ENCODE results near the gene AP4B1.

AP4B1 gene

GRCh38 chr1:113859478-113860175, 45.0 kb downstream of the AP4B1 start:
- no peak for DNase-seq
- H3K27ac ChIP-seq (ENCODE audit: low read length): no peak overlapping the region
- no peak overlapping the region for H2AFZ ChIP-seq (ENCODE audit: low read depth, low read length)
- no peaks in the 10 kb centered on the region for H3K4me1 ChIP-seq (ENCODE audit: insufficient read depth, low read length)
- TF ChIP-seq EZH2 (IDR thresholded peaks at IDR 0.05; ENCODE audit: borderline replicate concordance, low read depth, low read length, severe bottlenecking): no peak
- TF ChIP-seq, protein P1, sequence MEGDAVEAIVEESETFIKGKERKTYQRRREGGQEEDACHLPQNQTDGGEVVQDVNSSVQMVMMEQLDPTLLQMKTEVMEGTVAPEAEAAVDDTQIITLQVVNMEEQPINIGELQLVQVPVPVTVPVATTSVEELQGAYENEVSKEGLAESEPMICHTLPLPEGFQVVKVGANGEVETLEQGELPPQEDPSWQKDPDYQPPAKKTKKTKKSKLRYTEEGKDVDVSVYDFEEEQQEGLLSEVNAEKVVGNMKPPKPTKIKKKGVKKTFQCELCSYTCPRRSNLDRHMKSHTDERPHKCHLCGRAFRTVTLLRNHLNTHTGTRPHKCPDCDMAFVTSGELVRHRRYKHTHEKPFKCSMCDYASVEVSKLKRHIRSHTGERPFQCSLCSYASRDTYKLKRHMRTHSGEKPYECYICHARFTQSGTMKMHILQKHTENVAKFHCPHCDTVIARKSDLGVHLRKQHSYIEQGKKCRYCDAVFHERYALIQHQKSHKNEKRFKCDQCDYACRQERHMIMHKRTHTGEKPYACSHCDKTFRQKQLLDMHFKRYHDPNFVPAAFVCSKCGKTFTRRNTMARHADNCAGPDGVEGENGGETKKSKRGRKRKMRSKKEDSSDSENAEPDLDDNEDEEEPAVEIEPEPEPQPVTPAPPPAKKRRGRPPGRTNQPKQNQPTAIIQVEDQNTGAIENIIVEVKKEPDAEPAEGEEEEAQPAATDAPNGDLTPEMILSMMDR (IDR thresholded peaks at IDR 0.05; ENCODE audit: borderline replicate concordance, extremely low read depth, low read length, poor library complexity, severe bottlenecking): no peak
- H3K79me2 ChIP-seq (ENCODE audit: insufficient read depth, low read length): peaks cover 6% of the 10 kb centered on the region; the same call in 1 of the 2 replicates
- no peak overlapping the region for H3K4me3 ChIP-seq (ENCODE audit: low read depth in 1 of 2, low read length in 2 of 2)
- H3K27me3 ChIP-seq (ENCODE audit: insufficient read depth, low read length, poor library complexity): no peaks in the 10 kb centered on the region
- H3K36me3 ChIP-seq (ENCODE audit: insufficient read depth, low read length): peaks cover 48% of the 10 kb centered on the region
- H3K9me3 ChIP-seq (ENCODE audit: insufficient read depth, low read length, severe bottlenecking): no peaks in the 10 kb centered on the region
- no peaks in the 10 kb centered on the region for H4K20me1 ChIP-seq (ENCODE audit: insufficient read depth, low read length)
- no peak overlapping the region for H3K9ac ChIP-seq (ENCODE audit: low read depth, low read length)
- H3K4me2 ChIP-seq (ENCODE audit: insufficient read depth, low read length): no peak overlapping the region
- ATAC-seq (ENCODE audit: insufficient read depth, low read depth): no peak

DNA sequence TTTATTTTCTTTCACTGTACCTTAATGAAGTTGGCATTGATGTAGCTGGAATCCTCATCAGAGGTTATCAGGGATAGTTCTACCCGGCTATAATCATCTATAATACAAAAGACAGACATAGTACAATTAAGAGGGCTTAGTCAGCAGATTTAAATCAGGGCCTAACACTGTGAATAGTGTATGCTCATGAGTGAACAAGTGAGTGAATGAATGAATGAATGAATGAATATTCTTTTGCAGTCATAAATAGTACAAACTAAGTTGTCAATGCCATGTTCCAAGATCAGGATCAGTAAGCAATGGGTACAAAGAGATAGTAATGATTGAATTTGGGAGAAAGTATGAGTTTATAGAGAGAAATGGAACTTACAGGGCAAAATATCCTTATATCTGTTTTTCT, 45.6 kb downstream of the AP4B1 start:
- no peak overlapping the region for H3K4me3 ChIP-seq (ENCODE audit: low read depth in 1 of 2, low read length in 2 of 2)
- peaks cover 6% of the 10 kb centered on the region; the same call in 1 of the 2 replicates for H3K79me2 ChIP-seq (ENCODE audit: insufficient read depth, low read length)
- H3K4me2 ChIP-seq (ENCODE audit: insufficient read depth, low read length): no peak overlapping the region
- H3K27me3 ChIP-seq (ENCODE audit: insufficient read depth, low read length, poor library complexity): no peaks in the 10 kb centered on the region
- no peak for TF ChIP-seq EZH2 (IDR thresholded peaks at IDR 0.05; ENCODE audit: borderline replicate concordance, low read depth, low read length, severe bottlenecking)
- TF ChIP-seq, protein P1 (IDR thresholded peaks at IDR 0.05; ENCODE audit: borderline replicate concordance, extremely low read depth, low read length, poor library complexity, severe bottlenecking): no peak
- H3K36me3 ChIP-seq (ENCODE audit: insufficient read depth, low read length): peaks cover 53% of the 10 kb centered on the region
- no peak for ATAC-seq (ENCODE audit: insufficient read depth, low read depth)
- no peak for DNase-seq
- no peak overlapping the region for H3K9ac ChIP-seq (ENCODE audit: low read depth, low read length)
- H2AFZ ChIP-seq (ENCODE audit: low read depth, low read length): no peak overlapping the region
- no peaks in the 10 kb centered on the region for H4K20me1 ChIP-seq (ENCODE audit: insufficient read depth, low read length)
- H3K4me1 ChIP-seq (ENCODE audit: insufficient read depth, low read length): no peaks in the 10 kb centered on the region
- H3K27ac ChIP-seq (ENCODE audit: low read length): no peak overlapping the region
- no peaks in the 10 kb centered on the region for H3K9me3 ChIP-seq (ENCODE audit: insufficient read depth, low read length, severe bottlenecking)

DNA sequence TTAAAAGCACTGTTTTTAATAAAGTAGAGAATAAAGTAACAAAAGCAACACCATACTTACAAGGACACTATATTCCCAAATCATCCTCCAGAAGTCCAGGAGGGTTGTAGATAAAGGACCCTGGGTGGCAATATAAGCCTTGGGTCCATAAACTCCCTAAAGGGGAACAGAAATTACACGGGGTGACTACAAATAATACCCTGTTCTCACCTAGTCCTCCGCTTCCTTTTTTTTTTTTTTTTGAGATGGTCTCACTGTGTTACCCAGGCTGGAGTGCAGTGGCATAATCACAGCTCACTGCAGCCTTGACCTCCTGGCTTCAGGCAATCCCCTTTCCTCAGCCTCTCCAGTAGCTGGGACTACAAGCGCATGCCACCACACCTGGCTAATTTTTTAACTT, 46.2 kb downstream of the AP4B1 start:
- Histone ChIP-seq H2AFZ (ENCODE audit: low read depth, low read length) (no peak overlapping the region), H3K36me3 (ENCODE audit: insufficient read depth, low read length) (peaks cover 52% of the 10 kb centered on the region), H3K4me2 (ENCODE audit: insufficient read depth, low read length) (no peak overlapping the region), H3K27ac (ENCODE audit: low read length) (no peak overlapping the region), H3K27me3 (ENCODE audit: insufficient read depth, low read length, poor library complexity) (no peaks in the 10 kb centered on the region), H3K9me3 (ENCODE audit: insufficient read depth, low read length, severe bottlenecking) (no peaks in the 10 kb centered on the region), H3K9ac (ENCODE audit: low read depth, low read length) (no peak overlapping the region), H4K20me1 (ENCODE audit: insufficient read depth, low read length) (no peaks in the 10 kb centered on the region), H3K79me2 (ENCODE audit: insufficient read depth, low read length) (peaks cover 6% of the 10 kb centered on the region; the same call in 1 of the 2 replicates), H3K4me1 (ENCODE audit: insufficient read depth, low read length) (no peaks in the 10 kb centered on the region), H3K4me3 (ENCODE audit: low read depth in 1 of 2, low read length in 2 of 2) (no peak overlapping the region)
- no peak for TF ChIP-seq EZH2 (IDR thresholded peaks at IDR 0.05; ENCODE audit: borderline replicate concordance, low read depth, low read length, severe bottlenecking)
- TF ChIP-seq, protein P1 (IDR thresholded peaks at IDR 0.05; ENCODE audit: borderline replicate concordance, extremely low read depth, low read length, poor library complexity, severe bottlenecking): no peak
- ATAC-seq (ENCODE audit: insufficient read depth, low read depth) (no peak), DNase-seq (no peak)

All from DND-41 (cell line).